Neuronal stem cell (in vitro differentiated cells): Measurements from ENCODE around the gene TRAK1.

Experiments used
- DNase-seq: peaks from one replicate; pipeline ENCODE4 v3.0.0-alpha.2; 2013; ENCODE audit warnings: low spot score
- H2AFZ ChIP-seq: one replicate; pipeline ENCODE4 v1.6.1; 2013; ENCODE audit warnings: mild to moderate bottlenecking, low read length, inconsistent platforms
- H2AK5ac ChIP-seq: 2 replicates; pipeline ENCODE4 v1.6.1; 2013; ENCODE audit warnings: low read depth, mild to moderate bottlenecking, inconsistent platforms, low read length, moderate library complexity, mixed read lengths
- H2BK120ac ChIP-seq: 2 replicates; pipeline ENCODE4 v1.6.1; 2013; ENCODE audit warnings: low read depth, mild to moderate bottlenecking, inconsistent platforms, low read length, moderate library complexity, mixed read lengths
- H2BK12ac ChIP-seq: one replicate; pipeline ENCODE4 v1.6.1; 2013; ENCODE audit warnings: low read length, inconsistent platforms
- H2BK15ac ChIP-seq: 2 replicates; pipeline ENCODE4 v1.6.1; 2013; ENCODE audit warnings: mild to moderate bottlenecking, low read length, inconsistent platforms, mixed read lengths
- H2BK5ac ChIP-seq: one replicate; pipeline ENCODE4 v1.6.1; 2013; ENCODE audit warnings: inconsistent platforms, mild to moderate bottlenecking, low read length, moderate library complexity
- H3K14ac ChIP-seq: one replicate; pipeline ENCODE4 v1.6.1; 2013; ENCODE audit warnings: low read length, inconsistent platforms
- H3K18ac ChIP-seq: 2 replicates; pipeline ENCODE4 v1.6.1; 2013; ENCODE audit warnings: low read length, inconsistent platforms
- H3K23ac ChIP-seq: 2 replicates; pipeline ENCODE4 v1.6.1; 2013; ENCODE audit warnings: low read depth, mild to moderate bottlenecking, mixed read lengths, low read length, inconsistent platforms; ENCODE audit not compliant: poor library complexity
- H3K27ac ChIP-seq: replicated peaks from 3 replicates; pipeline ENCODE4 v1.5.1; 2013; ENCODE audit warnings: low read length, inconsistent platforms
- H3K27me3 ChIP-seq, 3 experiments: 2 replicates each; pipeline ENCODE4 v1.6.1; 2013; ENCODE audit warnings: low read length in 3 of 3, mild to moderate bottlenecking in 2 of 3, inconsistent platforms in 1 of 3, low read depth in 1 of 3, mixed read lengths in 1 of 3, moderate library complexity in 1 of 3; ENCODE audit not compliant: control insufficient read depth in 3 of 3, insufficient read depth in 3 of 3
- H3K36me3 ChIP-seq, 2 donors: replicated peaks in 1 of 2; 2 replicates each; pipeline ENCODE4 v1.6.1; 2013; ENCODE audit warnings: low read length in 2 of 2; ENCODE audit not compliant: control insufficient read depth in 2 of 2, insufficient read depth in 2 of 2
- H3K4ac ChIP-seq: 2 replicates; pipeline ENCODE4 v1.6.1; 2013; ENCODE audit warnings: inconsistent platforms, mild to moderate bottlenecking, low read length, moderate library complexity
- H3K4me1 ChIP-seq, 2 donors: 1 replicate in 1 of 2; 2 replicates in 1 of 2; pipeline ENCODE4 v1.6.1; 2013; ENCODE audit warnings: low read length in 2 of 2, low read depth in 1 of 2; ENCODE audit not compliant: control insufficient read depth in 2 of 2, insufficient read depth in 1 of 2
- H3K4me2 ChIP-seq: one replicate; pipeline ENCODE4 v1.6.1; 2013; ENCODE audit warnings: mild to moderate bottlenecking, low read length, inconsistent platforms; ENCODE audit not compliant: insufficient read depth, poor library complexity, severe bottlenecking
- H3K4me3 ChIP-seq, 2 donors: 2 replicates each; pipeline ENCODE4 v1.5.1; 2013; ENCODE audit warnings: low read length in 2 of 2, mild to moderate bottlenecking in 2 of 2, inconsistent platforms in 1 of 2, moderate library complexity in 1 of 2
- H3K79me1 ChIP-seq: one replicate; pipeline ENCODE4 v1.6.1; 2013; ENCODE audit warnings: low read depth, mild to moderate bottlenecking, inconsistent platforms, low read length, moderate library complexity
- H3K9ac ChIP-seq: one replicate; pipeline ENCODE4 v1.6.1; 2013; ENCODE audit warnings: mild to moderate bottlenecking, low read depth, low read length, inconsistent platforms; ENCODE audit not compliant: poor library complexity
- H3K9me3 ChIP-seq, 2 donors: replicated peaks in 1 of 2; 2 replicates each; pipeline versions ENCODE3 to v1.6.1; 2013; ENCODE audit warnings: low read length in 2 of 2, mild to moderate bottlenecking in 2 of 2, inconsistent platforms in 1 of 2, low read depth in 1 of 2, mixed read lengths in 1 of 2, moderate library complexity in 1 of 2; ENCODE audit not compliant: control insufficient read depth in 2 of 2, insufficient read depth in 1 of 2
- H4K8ac ChIP-seq: one replicate; pipeline ENCODE4 v1.6.1; 2013; ENCODE audit warnings: low read depth, mild to moderate bottlenecking, inconsistent platforms, low read length, moderate library complexity
- H4K91ac ChIP-seq: one replicate; pipeline ENCODE4 v1.6.1; 2013; ENCODE audit warnings: low read length, low read depth, mild to moderate bottlenecking, inconsistent platforms; ENCODE audit not compliant: poor library complexity
- WGBS, 2 donors: extraction: QIAGEN DNeasy Blood & Tissue Kit; methylation state at CpG; one replicate each; pipeline ENCODE4 v1.1.7; 2013; ENCODE audit warnings: missing lambda C conversion rate in 2 of 2, mixed read lengths in 1 of 2; ENCODE audit not compliant: insufficient read length in 2 of 2, insufficient replicate concordance in 1 of 2; ENCODE audit errors: extremely low coverage in 2 of 2; 5-methylcytosine and 5-hydroxymethylcytosine counted together

TRAK1 gene

DNA sequence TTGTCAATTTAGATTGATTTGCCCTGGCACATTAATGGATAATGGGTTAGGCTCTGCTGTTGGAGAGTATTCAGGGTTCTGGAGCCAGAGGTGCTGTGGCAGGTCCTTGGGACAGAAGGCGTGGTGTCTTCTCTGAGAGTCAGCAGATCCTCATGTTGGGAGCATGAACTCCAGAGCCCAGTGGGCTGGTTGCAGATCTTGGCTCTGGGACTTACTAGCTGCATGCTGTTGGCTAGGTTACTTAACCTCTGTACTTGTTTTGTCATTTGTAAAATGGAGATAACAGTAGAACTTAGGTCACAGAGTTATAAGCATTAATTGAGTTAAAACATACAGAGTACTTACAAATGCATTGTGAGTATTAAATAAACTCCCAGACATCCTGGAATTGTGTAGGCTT lies 97.2 kb downstream of the TRAK1 start:
- WGBS, 2 donors, result no CpG with 5 or more reads among the region's 1 CpG
- Histone ChIP-seq H2BK12ac (no peak overlapping the region), H3K4me1 (peaks cover 6 to 22% of the 10 kb centered on the region in 2 donors)

DNA sequence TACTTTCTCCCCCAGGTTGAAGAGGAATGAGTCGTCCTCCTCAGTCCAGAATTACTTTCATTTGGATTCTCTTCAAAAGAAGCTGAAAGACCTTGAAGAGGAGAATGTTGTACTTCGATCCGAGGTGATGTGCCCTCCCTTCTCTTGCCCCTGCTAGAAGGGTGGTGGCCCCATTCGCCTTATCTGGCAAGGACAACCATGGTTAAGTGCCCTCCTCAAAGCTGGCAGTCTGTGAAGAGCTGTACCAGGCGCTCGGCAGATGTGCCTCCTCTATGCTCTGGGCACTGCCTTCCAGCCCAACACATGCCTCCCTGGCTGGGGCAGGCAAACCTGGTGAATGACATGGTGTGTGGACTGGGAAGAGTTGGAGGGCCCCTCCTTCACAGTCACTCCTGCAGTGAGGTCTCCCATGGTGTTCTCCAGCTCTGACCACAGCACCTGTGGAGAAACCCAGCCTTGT lies 97.9 kb downstream of the TRAK1 start:
- Histone ChIP-seq H3K18ac (no peak overlapping the region), H3K36me3 (peaks cover 11 to 73% of the 10 kb centered on the region in 2 donors), H3K27me3 (no peaks in the 10 kb centered on the region), H2BK15ac (no peak overlapping the region), H3K4me3 (no peak overlapping the region), H2BK120ac (no peak overlapping the region), H4K91ac (no peak overlapping the region), H3K14ac (no peak overlapping the region), H2AK5ac (no peak overlapping the region), H3K4me1 (peaks cover 6 to 16% of the 10 kb centered on the region in 2 donors), H2AFZ (no peak overlapping the region), H3K4me2 (no peak overlapping the region), H4K8ac (no peak overlapping the region), H3K9me3 (no peaks in the 10 kb centered on the region), H3K4ac (no peak overlapping the region), H3K23ac (no peak overlapping the region), H2BK12ac (no peak overlapping the region), H2BK5ac (no peak overlapping the region), H3K79me1 (peaks cover 2% of the 10 kb centered on the region), H3K27ac (no peak overlapping the region), H3K9ac (no peak overlapping the region)
- DNase-seq, result no peak
- no CpG with 5 or more reads among the region's 6 CpGs for WGBS, 2 donors

More for the DNA sequence above, 97.2 kb downstream of the TRAK1 start:
- no peak overlapping the region for H2AFZ ChIP-seq
- H2BK120ac ChIP-seq, result no peak overlapping the region
- H2BK15ac ChIP-seq, result no peak overlapping the region
- H4K91ac ChIP-seq, result no peak overlapping the region
- no peaks in the 10 kb centered on the region for H3K9me3 ChIP-seq
- no peak overlapping the region for H4K8ac ChIP-seq
- H3K27ac ChIP-seq, result no peak overlapping the region
- no peak for DNase-seq
- H3K14ac ChIP-seq, result no peak overlapping the region
- no peak overlapping the region for H3K4me2 ChIP-seq
- no peak overlapping the region for H3K4me3 ChIP-seq
- H3K9ac ChIP-seq, result no peak overlapping the region
- H3K23ac ChIP-seq, result no peak overlapping the region
- no peak overlapping the region for H2BK5ac ChIP-seq
- H2AK5ac ChIP-seq, result no peak overlapping the region
- peaks cover 2% of the 10 kb centered on the region for H3K79me1 ChIP-seq
- no peaks in the 10 kb centered on the region for H3K27me3 ChIP-seq
- peaks cover 8 to 66% of the 10 kb centered on the region in 2 donors for H3K36me3 ChIP-seq
- no peak overlapping the region for H3K4ac ChIP-seq
- no peak overlapping the region for H3K18ac ChIP-seq

DNA sequence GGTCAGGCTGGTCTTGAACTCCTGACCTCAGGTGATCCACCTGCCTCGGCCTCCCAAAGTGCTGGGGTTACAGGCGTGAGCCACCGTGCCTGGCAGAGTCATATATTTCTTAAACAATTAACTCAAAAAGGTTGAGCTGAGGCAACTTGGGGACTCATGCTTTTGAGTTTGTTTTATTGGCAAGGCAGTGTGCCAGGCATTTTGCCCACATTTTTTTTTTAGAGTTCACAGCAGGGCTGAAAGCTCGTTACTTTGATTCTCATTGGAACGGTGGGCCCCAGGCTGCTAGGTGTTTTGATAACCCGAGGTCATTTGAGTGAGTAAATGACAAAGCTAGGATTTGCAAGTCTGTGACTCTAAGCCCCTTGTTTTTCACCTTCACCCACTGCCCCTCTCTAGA lies 98.6 kb downstream of the TRAK1 start:
- DNase-seq, result no peak
- no CpG with 5 or more reads among the region's 6 CpGs for WGBS, 2 donors
- Histone ChIP-seq H3K9ac (no peak overlapping the region), H4K91ac (no peak overlapping the region), H3K23ac (no peak overlapping the region), H2BK120ac (no peak overlapping the region), H3K79me1 (peaks cover 2% of the 10 kb centered on the region), H3K9me3 (no peaks in the 10 kb centered on the region), H3K4me3 (no peak overlapping the region), H2AFZ (no peak overlapping the region), H3K18ac (no peak overlapping the region), H2AK5ac (no peak overlapping the region), H4K8ac (no peak overlapping the region), H3K27me3 (no peaks in the 10 kb centered on the region), H2BK12ac (no peak overlapping the region), H3K14ac (no peak overlapping the region), H2BK15ac (no peak overlapping the region), H2BK5ac (no peak overlapping the region), H3K4me1 (peaks cover 6 to 11% of the 10 kb centered on the region in 2 donors), H3K27ac (no peak overlapping the region), H3K4ac (no peak overlapping the region), H3K36me3 (peaks cover 15 to 75% of the 10 kb centered on the region in 2 donors), H3K4me2 (no peak overlapping the region)

DNA sequence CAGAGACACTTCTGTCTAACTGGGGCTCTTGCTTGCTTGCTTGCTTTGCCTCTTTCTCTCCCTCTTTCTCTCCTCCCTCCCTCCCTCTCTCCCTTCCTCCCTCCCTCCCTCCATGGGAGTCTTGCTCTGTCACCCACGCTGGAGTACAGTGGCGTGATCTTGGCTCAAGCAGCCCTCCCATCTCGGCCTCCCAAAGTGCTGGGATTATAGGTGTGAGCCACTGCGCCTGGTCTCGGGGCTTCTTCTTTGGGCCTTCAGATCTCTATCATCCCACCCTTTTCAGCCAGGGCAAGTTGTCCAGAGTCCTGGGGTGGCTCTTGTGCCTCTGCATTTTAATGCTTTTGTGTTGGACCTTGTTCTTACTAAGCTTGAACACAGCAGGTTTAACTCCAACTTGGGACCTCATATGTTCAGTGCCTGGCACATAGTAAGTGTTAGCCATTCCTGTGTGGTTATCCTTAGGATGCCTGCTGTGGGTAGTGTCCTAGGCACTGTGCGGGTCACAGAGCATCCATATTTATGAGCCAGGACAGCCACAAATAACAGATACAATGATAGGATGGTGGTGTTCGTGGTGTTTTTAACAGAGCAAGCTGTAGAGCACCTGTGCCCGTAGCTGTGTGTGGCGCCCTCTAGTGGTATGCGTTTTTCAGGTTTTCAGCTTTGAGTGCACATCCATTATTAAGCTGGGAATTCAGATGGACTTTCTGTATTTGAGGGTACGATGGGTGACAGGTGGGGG lies 99.7 kb downstream of the TRAK1 start:
- no peak overlapping the region for H3K4ac ChIP-seq
- H3K27me3 ChIP-seq, result no peaks in the 10 kb centered on the region
- no peak overlapping the region for H3K18ac ChIP-seq
- no peak overlapping the region for H2BK15ac ChIP-seq
- no peak overlapping the region for H2BK5ac ChIP-seq
- no CpG with 5 or more reads among the region's 11 CpGs for WGBS, 2 donors
- peak; percentile 72 for DNase-seq
- H3K4me2 ChIP-seq, result no peak overlapping the region
- H3K14ac ChIP-seq, result no peak overlapping the region
- H3K27ac ChIP-seq, result no peak overlapping the region
- no peak overlapping the region for H3K4me3 ChIP-seq
- peaks cover 2% of the 10 kb centered on the region for H3K79me1 ChIP-seq
- peaks cover 6 to 14% of the 10 kb centered on the region in 2 donors for H3K4me1 ChIP-seq
- H3K23ac ChIP-seq, result no peak overlapping the region
- H2AFZ ChIP-seq, result no peak overlapping the region
- no peak overlapping the region for H3K9ac ChIP-seq
- no peak overlapping the region for H4K91ac ChIP-seq
- H2BK12ac ChIP-seq, result no peak overlapping the region
- no peak overlapping the region for H2AK5ac ChIP-seq
- no peak overlapping the region for H2BK120ac ChIP-seq
- H4K8ac ChIP-seq, result no peak overlapping the region
- H3K9me3 ChIP-seq, result no peaks in the 10 kb centered on the region
- peaks cover 18 to 77% of the 10 kb centered on the region in 2 donors for H3K36me3 ChIP-seq
